Measurements from ENCODE around the gene RELN. TPM values are rescaled to one million over a fixed set of nuclear protein-coding genes. Genes with fewer than 3 reads are reported as not detected.

RELN gene
- total RNA-seq, 1 experiment from 2014 or later: 0.02 TPM

DNA sequence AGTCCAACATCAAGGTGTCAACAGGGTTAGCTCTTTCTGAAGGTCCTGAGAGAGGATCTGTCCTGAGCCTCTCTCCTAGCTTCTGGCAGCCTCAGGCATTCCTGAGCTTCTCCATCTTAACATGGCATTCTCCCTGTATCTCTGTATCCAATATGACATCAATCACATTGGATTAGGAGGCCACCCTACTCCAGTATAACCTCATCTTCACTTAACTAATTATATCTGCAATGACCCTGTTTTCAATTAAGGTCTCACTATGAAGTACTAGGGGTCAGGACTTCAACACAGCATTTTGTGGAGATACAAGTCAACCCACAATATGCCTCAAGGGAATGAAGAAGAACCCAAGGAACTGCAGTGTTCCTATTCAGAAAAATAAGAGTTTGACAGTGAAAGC is 133.8 kb downstream of the RELN start:
- no peak for DNase-seq
- Histone ChIP-seq H2BK5ac (ENCODE audit: insufficient read length, low read length) (no peak overlapping the region), H3K23ac (ENCODE audit: insufficient read length, low read depth, low read length) (no peak overlapping the region), H3K4me1 (ENCODE audit: insufficient read depth, low read length) (peaks cover 5% of the 10 kb centered on the region; the same call in 1 of the 2 replicates), H3K14ac (ENCODE audit: insufficient read depth, low read length) (no peak overlapping the region), H3K9ac (ENCODE audit: extremely low read depth, insufficient read length, low read length) (no peak overlapping the region), H3K18ac (ENCODE audit: insufficient read length, low read depth, low read length) (no peak overlapping the region), H3K4ac (ENCODE audit: low read depth, low read length) (no peak overlapping the region), H3K27ac (ENCODE audit: insufficient read length, low read depth, low read length) (no peak overlapping the region), H3K9me3 (ENCODE audit: control insufficient read depth, low read depth, low read length) (no peaks in the 10 kb centered on the region), H3K56ac (ENCODE audit: insufficient read length, low read depth, low read length) (no peak overlapping the region), H3K23me2 (ENCODE audit: insufficient read length, low read depth, low read length, poor library complexity, severe bottlenecking) (no peaks in the 10 kb centered on the region), H3T11ph (ENCODE audit: low read length) (no peak overlapping the region), H2AK5ac (ENCODE audit: insufficient read length, low read length) (no peak overlapping the region), H3K27me3 (ENCODE audit: insufficient read depth, low read length) (no peaks in the 10 kb centered on the region), H2BK20ac (ENCODE audit: low read depth, low read length, poor library complexity, severe bottlenecking) (no peak overlapping the region), H2BK120ac (ENCODE audit: low read depth, low read length, poor library complexity, severe bottlenecking) (no peak overlapping the region), H3K79me1 (ENCODE audit: insufficient read depth, low read depth, low read length, poor library complexity, severe bottlenecking) (no peaks in the 10 kb centered on the region), H2BK15ac (ENCODE audit: low read depth, low read length) (no peak overlapping the region), H4K8ac (replicated peaks; ENCODE audit: insufficient read length, low read depth, low read length) (no peak overlapping the region), H4K91ac (ENCODE audit: insufficient read length, low read depth, low read length) (no peak overlapping the region), H4K5ac (ENCODE audit: insufficient read length, low read depth, low read length) (no peak overlapping the region), H2BK12ac (ENCODE audit: insufficient read length, low read depth, low read length) (no peak overlapping the region), H3K79me2 (ENCODE audit: insufficient read depth, low read length) (no peaks in the 10 kb centered on the region), H2AFZ (ENCODE audit: low read length) (no peak overlapping the region), H3K4me2 (ENCODE audit: insufficient read depth, insufficient read length, low read length) (no peak overlapping the region), H4K20me1 (ENCODE audit: control insufficient read depth, insufficient read depth, insufficient read length) (no peaks in the 10 kb centered on the region)
- Mint-ChIP-seq H3K27me3 (ENCODE audit: low read depth) (no peaks in the 10 kb centered on the region), H3K27ac (no peak overlapping the region), H3K9me3 (peaks cover 0 to 2% of the 10 kb centered on the region in 2 experiments; a peak in 1 of 5 replicates), H3K36me3 (ENCODE audit: insufficient read depth in 1 of 3, low read depth in 3 of 3) (no peaks in the 10 kb centered on the region), H3K4me1 (peaks cover 8 to 9% of the 10 kb centered on the region in 2 experiments), H3K4me3 (no peak overlapping the region)
- TF ChIP-seq, protein P1, sequence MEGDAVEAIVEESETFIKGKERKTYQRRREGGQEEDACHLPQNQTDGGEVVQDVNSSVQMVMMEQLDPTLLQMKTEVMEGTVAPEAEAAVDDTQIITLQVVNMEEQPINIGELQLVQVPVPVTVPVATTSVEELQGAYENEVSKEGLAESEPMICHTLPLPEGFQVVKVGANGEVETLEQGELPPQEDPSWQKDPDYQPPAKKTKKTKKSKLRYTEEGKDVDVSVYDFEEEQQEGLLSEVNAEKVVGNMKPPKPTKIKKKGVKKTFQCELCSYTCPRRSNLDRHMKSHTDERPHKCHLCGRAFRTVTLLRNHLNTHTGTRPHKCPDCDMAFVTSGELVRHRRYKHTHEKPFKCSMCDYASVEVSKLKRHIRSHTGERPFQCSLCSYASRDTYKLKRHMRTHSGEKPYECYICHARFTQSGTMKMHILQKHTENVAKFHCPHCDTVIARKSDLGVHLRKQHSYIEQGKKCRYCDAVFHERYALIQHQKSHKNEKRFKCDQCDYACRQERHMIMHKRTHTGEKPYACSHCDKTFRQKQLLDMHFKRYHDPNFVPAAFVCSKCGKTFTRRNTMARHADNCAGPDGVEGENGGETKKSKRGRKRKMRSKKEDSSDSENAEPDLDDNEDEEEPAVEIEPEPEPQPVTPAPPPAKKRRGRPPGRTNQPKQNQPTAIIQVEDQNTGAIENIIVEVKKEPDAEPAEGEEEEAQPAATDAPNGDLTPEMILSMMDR (conservative IDR thresholded peaks at IDR 0.05): no peak

All from H9 (cell line).